HG03039 (cell line): ENCODE results near the gene ANXA3.
"Not testable (repeated sequence)": the region's sequence is repeated elsewhere in the genome, so short reads cannot be mapped to it uniquely, and the experiment has no call there.

Experiments used
- ATAC-seq: cut with Tn5 transposase; IDR thresholded peaks from one replicate; pipeline ENCODE4 v1.9.1; 2021; ENCODE audit warnings: mild to moderate bottlenecking, moderate library complexity; ENCODE audit not compliant: unreplicated experiment

The ANXA3 gene

DNA sequence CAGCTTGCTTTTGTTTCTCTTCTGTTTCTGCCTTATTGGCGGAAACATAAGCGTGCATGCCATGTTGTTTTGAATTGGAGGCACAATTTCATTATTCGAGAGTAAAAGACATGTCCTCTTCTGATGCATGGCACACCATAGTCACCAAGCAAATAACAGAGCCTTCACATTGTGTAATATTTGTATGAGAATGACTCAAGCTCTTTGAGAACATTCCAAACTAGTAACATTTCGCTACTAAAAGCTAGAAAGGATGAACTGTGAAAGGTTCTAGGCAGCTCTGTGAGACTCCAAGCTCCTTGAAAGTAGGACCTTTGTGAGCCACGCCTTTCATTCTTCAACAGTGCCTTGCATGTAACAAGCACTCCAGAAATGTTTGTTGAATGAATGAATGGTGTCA, 9.2 kb upstream of the ANXA3 start:
- ATAC-seq: no peak

DNA sequence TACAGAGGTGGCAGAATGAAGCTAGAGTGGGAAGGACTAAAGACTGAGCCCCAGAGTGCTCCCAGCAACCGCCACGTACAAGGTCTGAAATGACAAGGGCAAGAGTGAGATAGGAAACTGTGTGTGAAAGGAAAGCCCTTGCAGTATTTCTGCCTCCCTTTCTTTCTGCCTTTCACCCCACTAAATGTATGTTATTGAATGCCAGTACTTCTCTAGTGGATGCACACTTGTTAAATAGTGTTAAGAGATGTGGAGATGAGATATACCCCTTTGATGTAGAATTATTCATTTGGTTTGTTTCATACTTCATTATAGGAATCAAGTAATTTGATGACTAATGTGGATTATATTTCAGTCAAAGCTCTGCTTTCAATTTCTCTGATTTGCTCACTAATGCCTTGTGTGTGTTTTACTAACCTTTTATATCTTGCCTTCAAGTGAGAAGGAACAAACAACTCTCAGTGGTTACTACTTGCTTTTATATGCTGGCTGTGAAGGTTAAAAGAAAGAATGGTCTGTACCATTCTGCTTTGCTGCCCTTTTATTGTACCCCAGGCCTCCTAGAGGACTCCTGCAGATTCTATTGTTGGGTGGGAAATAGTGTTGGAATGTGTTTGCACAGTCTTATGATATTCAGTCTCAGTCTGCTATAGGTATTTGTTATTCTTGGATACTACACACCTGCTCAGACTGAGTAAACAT, 8.0 kb upstream of the ANXA3 start:
- no peak for ATAC-seq

DNA sequence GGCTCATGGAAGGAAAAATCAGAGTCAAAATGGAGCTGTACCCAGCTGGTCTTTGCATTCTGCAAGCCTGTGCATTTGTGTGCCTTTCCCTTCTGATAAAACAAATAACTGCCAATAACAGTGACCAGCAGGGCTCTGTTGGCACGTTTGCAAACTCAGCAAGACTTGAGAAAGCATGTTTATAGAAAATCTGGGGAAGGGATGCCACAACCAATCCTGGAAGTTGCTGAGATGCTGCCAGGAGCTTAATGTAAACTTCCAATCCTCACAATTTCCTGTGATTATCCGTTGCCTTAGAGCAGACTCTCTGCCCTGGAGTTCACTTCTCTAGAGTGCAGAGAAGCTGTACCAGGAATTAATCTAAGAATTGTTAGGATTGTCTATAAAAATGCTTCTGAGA, 6.9 kb upstream of the ANXA3 start:
- no peak for ATAC-seq

DNA sequence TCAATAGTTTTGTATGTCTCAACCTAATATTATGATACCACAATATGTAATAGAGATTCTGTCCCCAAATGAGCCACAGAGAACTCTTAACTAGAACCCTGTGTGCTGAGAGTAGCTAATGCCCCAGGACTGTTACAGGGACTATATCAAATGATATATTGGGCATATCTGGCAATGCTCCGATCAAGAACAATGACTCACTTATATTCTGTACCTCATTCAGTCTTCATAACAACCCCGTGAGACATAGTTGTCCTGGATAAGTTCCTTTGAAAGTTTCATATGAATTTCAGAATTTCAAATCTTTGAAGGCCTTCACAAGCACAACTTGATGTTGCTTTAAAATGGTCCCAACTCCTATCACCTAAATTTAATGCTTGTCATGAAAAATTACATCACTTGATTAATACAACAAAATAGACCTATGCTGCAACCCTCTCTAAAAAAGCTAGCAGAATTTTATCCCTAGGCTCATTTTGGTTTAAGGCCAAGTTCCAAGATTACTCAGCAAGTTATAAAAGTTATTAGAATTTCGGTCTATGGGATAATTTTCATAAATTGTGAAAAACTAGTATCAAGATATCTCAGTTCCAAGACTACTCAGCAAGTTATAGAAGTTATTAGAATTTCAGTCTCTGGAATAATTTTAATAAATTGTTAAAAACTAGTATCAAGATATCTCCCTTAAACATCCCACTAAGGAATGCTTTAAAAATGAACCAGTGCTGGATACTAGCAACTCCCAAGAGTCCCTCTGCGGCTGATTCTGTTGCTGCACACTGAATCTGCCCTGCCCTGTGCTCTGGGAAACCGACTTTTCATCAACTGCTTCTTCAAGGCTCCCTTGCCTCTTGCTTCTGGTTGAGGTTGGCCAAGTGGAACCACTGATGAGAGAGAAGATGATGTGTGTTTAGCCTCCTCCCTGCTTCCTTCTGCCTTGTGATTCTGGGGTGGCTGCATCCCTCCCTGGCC, 6.0 kb upstream of the ANXA3 start:
- no peak for ATAC-seq

DNA sequence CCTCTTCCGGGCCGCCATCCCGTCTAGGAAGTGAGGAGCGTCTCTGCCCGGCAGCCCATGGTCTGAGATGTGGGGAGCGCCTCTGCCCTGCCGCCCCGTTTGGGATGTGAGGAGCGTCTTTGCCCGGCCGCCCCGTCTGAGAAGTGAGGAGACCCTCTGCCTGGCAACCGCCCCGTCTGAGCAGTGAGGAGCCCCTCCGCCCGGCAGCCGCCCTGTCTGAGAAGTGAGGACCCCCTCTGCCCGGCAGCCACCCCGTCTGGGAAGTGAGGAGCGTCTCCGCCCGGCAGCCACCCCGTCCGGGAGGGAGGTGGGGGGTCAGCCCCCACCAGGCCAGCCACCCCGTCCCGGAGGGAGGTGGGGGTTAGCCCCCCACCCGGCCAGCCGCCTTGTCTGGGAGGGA, 3.7 kb upstream of the ANXA3 start:
- ATAC-seq: not testable (repeated sequence)

DNA sequence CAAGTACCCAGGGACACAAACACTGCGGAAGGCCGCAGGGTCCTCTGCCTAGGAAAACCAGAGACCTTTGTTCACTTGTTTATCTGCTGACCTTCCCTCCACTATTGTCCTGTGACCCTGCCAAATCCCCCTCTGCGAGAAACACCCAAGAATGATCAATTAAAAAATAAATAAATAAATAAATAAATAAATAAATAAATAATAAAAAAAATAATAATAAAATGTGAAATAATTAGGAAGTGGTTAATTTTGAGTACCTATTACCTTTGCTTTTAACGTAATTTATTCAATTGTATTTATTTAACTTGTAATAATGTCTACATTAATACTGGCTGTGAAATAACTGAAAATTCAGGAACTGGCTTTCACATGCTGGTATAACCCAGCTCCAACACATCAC, 2.7 kb upstream of the ANXA3 start:
- ATAC-seq: not testable (repeated sequence)

DNA sequence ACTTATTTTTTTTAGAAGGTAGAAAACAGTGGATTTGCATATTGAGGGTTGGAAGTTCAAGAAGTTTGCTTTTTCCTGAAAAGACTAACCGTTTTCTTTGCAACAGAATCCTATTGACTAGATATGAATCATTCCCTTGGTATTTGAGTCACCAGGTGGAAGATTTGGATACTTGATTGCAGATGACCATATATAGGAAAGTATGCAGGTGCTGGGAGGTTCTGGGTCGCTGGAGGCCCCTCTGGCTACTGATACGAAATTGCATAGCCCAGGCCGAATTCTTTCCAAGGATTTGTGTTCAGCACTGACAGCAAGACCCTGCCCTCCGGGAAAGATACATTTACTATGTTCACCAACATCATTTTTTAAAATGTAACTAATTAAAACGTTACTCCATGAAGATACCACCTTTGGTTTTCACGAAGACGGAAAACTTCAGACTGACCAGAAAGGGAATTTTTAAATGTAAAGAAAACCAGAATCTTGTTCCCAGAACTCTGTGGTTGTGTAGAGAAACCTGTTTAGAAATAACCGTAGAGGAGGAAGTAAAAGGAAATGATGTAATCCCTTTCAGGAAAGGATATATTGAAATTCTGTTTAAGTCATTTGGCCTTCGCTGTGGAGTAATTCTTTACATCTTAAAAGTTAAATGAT, 946 bp downstream of the ANXA3 start:
- no peak for ATAC-seq

DNA sequence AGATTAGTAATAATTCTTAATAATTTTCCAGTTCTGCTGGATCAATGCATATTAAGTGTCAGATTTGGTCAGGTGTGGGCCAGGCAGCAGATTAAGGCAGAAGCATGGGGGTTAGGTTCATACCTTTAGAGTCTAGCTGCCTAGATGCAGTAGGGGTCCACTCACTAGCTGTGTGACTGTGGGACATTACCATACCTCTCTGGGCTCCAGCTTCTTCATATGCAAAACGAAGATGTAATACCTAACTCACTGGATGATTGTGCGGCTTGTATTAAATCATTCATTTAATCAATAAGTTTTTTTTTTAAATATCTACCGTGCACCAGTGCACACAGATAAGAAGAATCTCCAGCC, 1.4 kb downstream of the ANXA3 start:
- ATAC-seq: no peak

DNA sequence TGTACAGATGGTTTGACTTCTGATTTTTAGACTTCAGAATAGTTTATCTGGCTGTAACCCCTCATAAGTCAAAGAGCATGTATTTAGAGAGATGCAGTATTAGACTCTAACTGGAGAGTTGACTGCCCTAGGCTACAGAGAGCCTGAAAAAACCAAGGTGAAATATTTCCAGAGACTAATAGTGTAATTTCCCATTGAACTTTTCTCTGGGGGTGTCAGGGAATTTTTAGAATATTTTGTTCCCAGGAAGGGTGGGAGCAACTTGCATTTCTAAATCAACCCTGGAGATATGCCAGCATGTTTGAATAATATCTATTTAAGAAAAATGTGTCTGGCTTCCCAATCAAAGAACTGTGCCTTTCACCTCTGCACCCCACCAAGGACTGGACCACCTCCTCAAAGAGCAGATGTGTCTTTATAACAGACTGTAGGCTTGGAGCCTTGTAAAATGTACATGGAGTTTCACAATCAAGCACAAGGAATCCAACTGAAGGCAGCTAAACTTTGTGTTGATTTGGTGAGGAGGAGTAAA, 2.0 kb downstream of the ANXA3 start:
- no peak for ATAC-seq

DNA sequence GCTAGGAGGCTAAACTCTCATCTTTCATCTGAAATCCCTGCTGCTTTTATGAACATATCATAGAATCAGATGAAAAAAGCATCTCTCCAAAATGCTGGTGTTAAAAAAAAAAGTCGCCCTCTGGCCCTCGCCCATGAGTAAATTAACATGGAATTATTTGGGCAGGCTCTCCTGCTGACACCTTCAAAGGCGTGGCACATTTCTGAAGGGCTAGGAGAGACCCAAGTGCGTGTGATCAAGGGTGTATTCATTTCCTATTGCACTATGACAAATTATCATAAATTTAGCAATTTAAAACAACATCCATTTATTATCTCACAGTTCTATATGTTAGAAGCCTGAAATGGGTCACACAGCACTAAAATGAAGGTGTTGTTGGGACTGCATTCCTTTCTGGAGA, 5.1 kb downstream of the ANXA3 start:
- ATAC-seq: no peak

DNA sequence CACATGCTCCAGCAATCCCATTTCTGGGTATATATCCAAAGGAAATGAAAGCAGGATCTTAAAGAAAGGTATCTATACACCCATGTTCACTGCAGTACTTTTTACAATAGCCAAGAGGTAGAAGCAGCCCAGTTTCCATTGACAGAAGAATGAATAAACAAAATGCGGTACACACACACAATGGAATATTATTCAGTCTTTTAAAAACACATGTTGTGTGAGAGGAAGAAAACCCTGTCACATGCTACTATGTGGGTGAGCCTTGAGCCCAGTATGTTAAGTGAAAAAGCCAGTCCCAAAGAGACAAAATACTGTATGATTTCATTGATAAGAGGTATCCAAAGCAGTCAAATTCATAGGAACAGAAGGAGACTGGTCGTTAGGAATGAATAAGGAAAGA, 6.3 kb downstream of the ANXA3 start:
- no peak for ATAC-seq

DNA sequence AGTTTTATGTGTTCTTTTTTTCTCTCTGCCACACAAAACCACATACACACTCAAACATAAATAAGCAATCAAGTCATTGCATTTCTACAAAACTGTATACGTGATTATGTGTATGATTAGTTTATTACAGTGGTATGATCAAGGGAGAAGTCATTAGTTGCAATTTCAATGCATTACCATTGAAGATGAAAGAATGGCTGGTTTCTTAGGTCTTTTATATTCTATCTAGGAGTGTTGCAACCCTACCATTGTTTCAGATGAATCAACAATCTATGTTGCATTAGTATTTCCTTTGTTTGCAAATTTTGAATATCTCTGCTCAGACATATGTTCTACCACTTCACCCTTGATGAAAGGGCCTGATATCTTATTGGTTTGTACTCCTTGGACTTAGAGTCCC, 6.8 kb downstream of the ANXA3 start:
- no peak for ATAC-seq

DNA sequence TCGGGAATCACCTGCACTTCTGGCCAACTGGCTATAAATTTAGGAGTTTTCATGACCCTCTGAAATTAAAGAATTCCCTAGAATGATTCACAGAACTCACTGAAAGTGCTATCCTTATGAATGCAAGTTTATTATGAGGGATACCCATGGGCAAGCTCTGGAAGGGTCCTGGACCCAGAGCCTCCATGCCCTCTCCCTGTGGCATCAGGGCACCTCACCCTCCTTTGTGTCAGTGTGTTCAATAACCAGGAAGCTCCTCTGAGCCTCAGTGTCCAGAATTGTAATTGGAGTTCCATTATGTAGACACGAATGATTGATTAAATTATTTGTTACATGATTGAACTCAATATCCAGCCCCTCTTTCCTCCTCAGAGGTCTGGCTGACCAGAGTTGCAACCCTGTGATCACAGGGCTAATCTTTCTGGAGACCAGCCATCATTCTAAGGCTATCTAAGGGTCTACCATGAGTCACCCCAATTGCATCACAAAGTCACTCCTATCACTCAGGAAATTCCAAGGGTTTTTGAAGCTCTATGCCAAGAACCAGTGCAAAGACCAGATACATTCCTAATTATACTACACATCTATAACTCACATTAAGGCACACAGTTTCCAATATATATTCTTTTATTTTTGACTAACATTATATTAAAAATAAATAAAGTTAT, 8.9 kb downstream of the ANXA3 start:
- ATAC-seq: no peak

DNA sequence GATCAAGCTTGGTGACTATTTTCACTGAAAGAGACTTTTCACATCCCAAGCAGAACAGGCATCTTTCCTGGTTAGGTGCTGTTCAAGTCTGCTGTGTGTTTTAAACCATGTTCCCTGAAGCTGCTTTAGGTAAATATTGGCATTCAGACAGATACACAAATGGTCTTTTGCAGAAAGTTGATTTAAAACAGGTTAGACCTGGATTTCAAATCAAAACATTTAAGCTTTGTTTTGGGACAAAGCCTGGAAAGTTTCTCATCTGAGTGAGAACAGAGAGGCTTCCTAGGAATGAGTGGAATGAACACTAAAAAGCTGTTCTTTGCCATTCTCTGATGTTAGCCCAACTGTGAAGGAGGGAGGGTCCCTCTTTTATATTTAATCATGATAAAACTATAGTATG, 10.1 kb downstream of the ANXA3 start:
- ATAC-seq: no peak

DNA sequence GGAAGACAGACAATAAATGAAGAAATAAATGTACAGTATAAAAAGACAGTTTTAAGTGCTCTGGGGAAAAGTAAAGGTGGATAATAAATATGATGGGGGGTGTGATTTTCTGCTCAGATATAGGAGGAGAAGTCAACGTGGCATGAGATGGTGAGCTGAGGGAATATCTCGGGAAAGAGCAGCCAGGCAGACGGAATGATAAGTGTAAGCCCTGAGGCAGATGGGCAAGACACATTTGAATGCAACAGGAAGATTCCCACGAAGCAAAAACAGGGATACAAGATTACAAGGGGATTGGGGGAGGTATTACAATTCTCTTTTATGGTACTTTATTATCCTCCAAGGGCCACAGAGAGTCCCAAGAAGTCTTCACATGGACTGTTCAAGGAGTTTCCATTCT, 11.1 kb downstream of the ANXA3 start:
- ATAC-seq: no peak

DNA sequence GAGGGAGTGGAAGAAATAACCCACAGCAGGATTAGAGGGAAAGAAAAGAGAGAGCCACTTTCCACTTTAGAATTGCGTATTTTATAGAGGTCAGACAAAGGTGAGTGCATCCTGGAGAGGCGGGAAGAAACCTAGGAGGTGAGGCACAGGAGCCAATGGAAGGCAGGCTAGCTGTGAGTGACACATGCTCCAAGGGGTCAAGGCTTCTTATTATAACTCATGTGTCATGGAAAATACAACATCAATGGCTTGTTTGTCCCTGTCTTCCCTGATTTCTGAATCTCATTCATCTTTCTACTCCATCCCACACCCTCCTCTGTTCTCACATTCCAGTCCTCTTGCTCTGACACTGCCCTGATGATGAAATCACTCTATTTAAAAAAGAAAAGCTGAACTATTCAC, 14.4 kb downstream of the ANXA3 start:
- ATAC-seq: no peak

DNA sequence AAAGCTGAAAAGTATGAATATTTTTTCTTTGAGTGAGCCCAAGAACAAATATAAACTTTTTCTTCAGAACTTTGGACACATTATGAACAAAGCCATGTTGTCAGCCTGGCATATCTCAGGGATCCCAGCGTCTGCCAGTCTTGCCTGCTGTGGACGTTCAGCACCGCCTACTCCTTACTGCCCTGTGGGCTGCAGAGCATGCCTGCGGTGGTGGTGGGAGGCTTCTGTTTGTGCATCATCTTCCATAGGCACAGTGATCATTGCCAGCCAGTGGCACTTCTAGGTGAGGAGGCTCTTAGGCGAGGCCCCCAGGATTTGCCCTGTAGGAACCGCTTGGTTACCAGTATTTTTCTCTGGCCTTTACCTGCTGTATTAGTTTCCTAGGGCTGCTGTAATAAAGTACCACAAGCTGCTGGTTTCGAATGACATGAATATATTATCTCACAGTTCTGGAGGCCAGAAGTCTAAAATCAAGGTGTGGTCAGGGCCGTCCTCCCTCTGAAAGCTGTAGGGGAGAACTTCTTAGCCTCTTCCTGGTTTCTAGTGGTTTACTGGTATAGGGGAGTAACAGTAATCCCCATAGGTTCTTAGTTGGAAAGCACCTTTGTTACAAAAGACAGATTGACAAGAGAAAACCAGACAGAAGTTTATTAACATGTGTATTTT, 15.4 kb downstream of the ANXA3 start:
- peak; percentile 83 for ATAC-seq

DNA sequence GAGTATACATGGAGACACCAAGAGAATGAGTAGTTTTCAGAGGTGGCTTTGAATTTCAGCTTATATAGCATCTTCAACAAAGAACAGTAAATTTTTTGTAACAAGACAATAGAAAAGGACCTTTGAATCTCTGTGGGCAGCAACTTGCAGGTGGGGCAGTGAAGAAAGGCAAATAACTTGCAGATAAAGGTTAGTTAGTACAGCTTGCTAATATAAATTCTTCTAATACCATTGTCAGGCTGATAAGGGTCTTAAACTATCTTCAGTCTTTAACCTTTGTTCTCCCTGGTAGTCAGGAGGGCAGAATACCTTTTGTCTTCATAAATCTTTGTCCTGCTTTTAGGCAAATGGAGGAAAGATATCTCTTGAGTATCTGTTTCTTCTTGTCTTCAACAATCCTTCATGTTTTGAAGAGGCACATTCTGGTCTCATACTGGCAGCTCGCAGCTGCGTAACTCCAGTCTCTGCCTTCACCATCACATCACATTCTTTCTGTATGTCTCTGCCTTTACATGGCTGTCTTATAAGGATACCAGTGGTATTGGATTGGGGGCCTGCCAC, 16.0 kb downstream of the ANXA3 start:
- ATAC-seq: no peak

DNA sequence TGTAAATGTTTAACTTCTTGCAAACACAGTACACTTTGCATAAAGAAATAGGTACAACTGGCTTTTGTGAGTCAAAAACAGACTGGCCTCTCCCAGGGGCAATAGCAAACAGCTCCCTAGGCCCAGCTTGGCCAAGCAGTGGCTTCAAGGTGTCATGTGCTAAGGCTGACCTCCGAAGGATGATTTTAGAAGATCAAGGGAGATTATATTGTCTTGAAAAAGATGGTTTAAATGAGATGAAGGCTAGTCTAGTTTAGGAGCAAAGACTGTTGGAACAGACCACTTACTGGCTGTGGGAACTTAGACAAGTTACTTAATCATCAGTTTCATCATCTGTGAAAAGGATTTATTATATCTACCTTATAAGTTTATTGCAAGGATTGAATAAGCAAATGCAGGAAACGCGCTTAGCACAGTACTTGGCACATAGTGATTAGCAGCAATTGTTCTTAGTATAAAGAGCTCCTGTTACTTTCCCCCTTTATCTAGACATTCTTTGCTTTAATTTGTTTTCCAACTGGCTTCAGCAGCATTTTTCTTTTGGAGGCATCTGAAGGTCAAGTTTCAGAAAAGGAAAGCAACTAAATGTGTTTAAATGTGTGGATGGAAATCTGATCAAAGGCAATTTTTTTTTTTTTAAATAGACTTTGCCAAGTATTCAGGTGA, 17.2 kb downstream of the ANXA3 start:
- peak; percentile 47 for ATAC-seq
